ENCODE data around the gene CYP46A1.
"Not testable (repeated sequence)": the region's sequence is repeated elsewhere in the genome, so short reads cannot be mapped to it uniquely, and the experiment has no call there.

The CYP46A1 gene

GRCh38 chr14:99683619-99684409, at the start of gene CYP46A1:
Gene CYP46A1 (plus strand): TSS chr14:99684298. CDS start chr14:99684418, 120 bp downstream.
- peaks cover 13% of the 10 kb centered on the region for H3K27me3 Mint-ChIP-seq
- no peaks in the 10 kb centered on the region for H3K36me3 Mint-ChIP-seq (ENCODE audit: low read depth)
- peaks cover under 1% of the 10 kb centered on the region for H3K9me3 Mint-ChIP-seq
- peak within 1 kb of the TSS; percentile 85 for H3K4me3 Mint-ChIP-seq
- DNase-seq = peak; percentile 100
- H3K4me1 Mint-ChIP-seq = peaks cover 6% of the 10 kb centered on the region
- ATAC-seq = peak; percentile 94
- H3K27ac Mint-ChIP-seq = peak within 1 kb of the TSS; percentile 82

GRCh38 chr14:99634443-99634842, 49.7 kb upstream of the CYP46A1 start:
- no peaks in the 10 kb centered on the region for H3K9me3 Mint-ChIP-seq
- DNase-seq = no peak

GRCh38 chr14:99635116-99635515, 49.0 kb upstream of the CYP46A1 start:
- Mint-ChIP-seq H3K4me1 (no peaks in the 10 kb centered on the region), H3K9me3 (no peaks in the 10 kb centered on the region), H3K36me3 (ENCODE audit: low read depth) (no peaks in the 10 kb centered on the region), H3K27me3 (peaks cover 2% of the 10 kb centered on the region), H3K4me3 (no peak overlapping the region), H3K27ac (no peak overlapping the region)
- ATAC-seq (no peak), DNase-seq (no peak)

More at GRCh38 chr14:99634443-99634842, 49.7 kb upstream of the CYP46A1 start:
- no peak for ATAC-seq
- Mint-ChIP-seq H3K27ac (no peak overlapping the region), H3K27me3 (peaks cover 2% of the 10 kb centered on the region), H3K4me1 (no peaks in the 10 kb centered on the region), H3K36me3 (ENCODE audit: low read depth) (no peaks in the 10 kb centered on the region), H3K4me3 (no peak overlapping the region)

- no peaks in the 10 kb centered on the region for H3K36me3 Mint-ChIP-seq (ENCODE audit: low read depth)
- H3K4me1 Mint-ChIP-seq = no peaks in the 10 kb centered on the region
- no peaks in the 10 kb centered on the region for H3K9me3 Mint-ChIP-seq
- H3K4me3 Mint-ChIP-seq = no peak overlapping the region
- peaks cover 2% of the 10 kb centered on the region for H3K27me3 Mint-ChIP-seq
- H3K27ac Mint-ChIP-seq = no peak overlapping the region
- ATAC-seq (no peak), DNase-seq (no peak)
These were observed 47.6 kb upstream of the CYP46A1 start for GRCh38 chr14:99636487-99636886.

GRCh38 chr14:99637624-99638023, 46.5 kb upstream of the CYP46A1 start:
- DNase-seq (no peak), ATAC-seq (no peak)
- Mint-ChIP-seq H3K4me1 (no peaks in the 10 kb centered on the region), H3K4me3 (no peak overlapping the region), H3K9me3 (no peaks in the 10 kb centered on the region), H3K27me3 (peaks cover 2% of the 10 kb centered on the region), H3K36me3 (ENCODE audit: low read depth) (no peaks in the 10 kb centered on the region), H3K27ac (no peak overlapping the region)

- not testable (repeated sequence) for H3K27ac Mint-ChIP-seq; H3K9me3 Mint-ChIP-seq; H3K36me3 Mint-ChIP-seq (ENCODE audit: low read depth); ATAC-seq; H3K4me3 Mint-ChIP-seq; H3K4me1 Mint-ChIP-seq; DNase-seq
- peaks cover 25% of the 10 kb centered on the region for H3K27me3 Mint-ChIP-seq
These were observed 41.3 kb upstream of the CYP46A1 start for GRCh38 chr14:99642771-99643170.

- ATAC-seq (no peak), DNase-seq (no peak)
- Mint-ChIP-seq H3K27me3 (peaks cover 25% of the 10 kb centered on the region), H3K27ac (no peak overlapping the region), H3K36me3 (ENCODE audit: low read depth) (no peaks in the 10 kb centered on the region), H3K4me3 (no peak overlapping the region), H3K9me3 (no peaks in the 10 kb centered on the region), H3K4me1 (peaks cover 2% of the 10 kb centered on the region)
These were observed 40.8 kb upstream of the CYP46A1 start for GRCh38 chr14:99643343-99643742.

- Mint-ChIP-seq H3K4me1 (peaks cover 2% of the 10 kb centered on the region), H3K4me3 (no peak overlapping the region), H3K27ac (no peak overlapping the region), H3K9me3 (no peaks in the 10 kb centered on the region), H3K27me3 (peaks cover 25% of the 10 kb centered on the region), H3K36me3 (ENCODE audit: low read depth) (no peaks in the 10 kb centered on the region)
- DNase-seq (no peak), ATAC-seq (no peak)
These were observed 40.0 kb upstream of the CYP46A1 start for GRCh38 chr14:99644035-99644587.

GRCh38 chr14:99644723-99645544, 39.2 kb upstream of the CYP46A1 start, which contains the start of gene HHIPL1:
Gene HHIPL1 (plus strand): TSS chr14:99645129. CDS start chr14:99645208, 79 bp downstream.
- no peak for ATAC-seq
- Mint-ChIP-seq H3K27ac (no peak within 1 kb of the TSS), H3K4me1 (peaks cover 2% of the 10 kb centered on the region), H3K9me3 (no peaks in the 10 kb centered on the region), H3K36me3 (ENCODE audit: low read depth) (no peaks in the 10 kb centered on the region), H3K4me3 (no peak within 1 kb of the TSS), H3K27me3 (peaks cover 29% of the 10 kb centered on the region)
- no peak for DNase-seq

- no peak for ATAC-seq
- Mint-ChIP-seq H3K4me1 (peaks cover 2% of the 10 kb centered on the region), H3K27ac (no peak overlapping the region), H3K27me3 (peaks cover 31% of the 10 kb centered on the region), H3K4me3 (no peak overlapping the region), H3K9me3 (no peaks in the 10 kb centered on the region), H3K36me3 (ENCODE audit: low read depth) (no peaks in the 10 kb centered on the region)
- DNase-seq = no peak
These were observed 38.3 kb upstream of the CYP46A1 start for GRCh38 chr14:99645545-99646505.

GRCh38 chr14:99647411-99647810, 36.7 kb upstream of the CYP46A1 start:
- DNase-seq (no peak), ATAC-seq (no peak)
- Mint-ChIP-seq H3K4me1 (peaks cover 2% of the 10 kb centered on the region), H3K27ac (no peak overlapping the region), H3K36me3 (ENCODE audit: low read depth) (no peaks in the 10 kb centered on the region), H3K4me3 (no peak overlapping the region), H3K27me3 (peaks cover 34% of the 10 kb centered on the region), H3K9me3 (no peaks in the 10 kb centered on the region)

GRCh38 chr14:99648027-99648784, 35.9 kb upstream of the CYP46A1 start:
- Mint-ChIP-seq H3K4me1 (peaks cover 2% of the 10 kb centered on the region), H3K36me3 (ENCODE audit: low read depth) (no peaks in the 10 kb centered on the region), H3K4me3 (no peak overlapping the region), H3K27ac (no peak overlapping the region), H3K27me3 (peaks cover 34% of the 10 kb centered on the region), H3K9me3 (no peaks in the 10 kb centered on the region)
- ATAC-seq (no peak), DNase-seq (no peak)

- no peaks in the 10 kb centered on the region for H3K36me3 Mint-ChIP-seq (ENCODE audit: low read depth)
- peaks cover 28% of the 10 kb centered on the region for H3K27me3 Mint-ChIP-seq
- no peak overlapping the region for H3K27ac Mint-ChIP-seq
- no peaks in the 10 kb centered on the region for H3K9me3 Mint-ChIP-seq
- no peak for ATAC-seq
- H3K4me3 Mint-ChIP-seq = no peak overlapping the region
- no peak for DNase-seq
- H3K4me1 Mint-ChIP-seq = peaks cover 2% of the 10 kb centered on the region
These were observed 34.9 kb upstream of the CYP46A1 start for GRCh38 chr14:99649219-99649618.

Data from activated naive CD8-positive, alpha-beta T cell treated with anti-CD3 and anti-CD28 coated beads, Interleukin-2, amount 50 U/mL, for 24 hours (primary cell).